PC-3 (cell line): Measurements from ENCODE around the gene MED13L.

Source experiments
- CTCF ChIP-seq: fragments of 300-600 bp; sonication (generic); conservative IDR thresholded peaks from 2 replicates; pipeline ENCODE4 v1.5.1; 2017; ENCODE audit warnings: antibody characterized with exemption, low read depth, mild to moderate bottlenecking, low read length
- EZH2 ChIP-seq: fragments of 300-600 bp; sonication (generic); IDR thresholded peaks from one replicate; pipeline ENCODE4 v1.6.1; 2017; ENCODE audit warnings: antibody characterized with exemption, mild to moderate bottlenecking, low read length; ENCODE audit not compliant: unreplicated experiment

GRCh38 chr12:116080415-116080814 is 197.1 kb downstream of the MED13L start:
- TF ChIP-seq CTCF (no peak), EZH2 (no peak)
